Body of pancreas (tissue), 4 donors: ENCODE data around the gene CTCF. TPM values are rescaled to one million over a fixed set of nuclear protein-coding genes. Genes with fewer than 3 reads are reported as not detected.

Experiments
- ATAC-seq: fragments of 150-250 bp; one replicate; pipeline ENCODE4 v1.9.1; 2016
- DNase-seq, 4 donors: peaks; one replicate each; pipeline ENCODE4 v3.0.0-alpha.2; 2019
- H3K27ac ChIP-seq, 4 donors: fragments of 200-600 bp; sonication (generic); 1 replicate in 3 of 4; 2 replicates in 1 of 4; pipeline versions ENCODE4 v1.5.1 to v1.6.1; 2016 to 2019; ENCODE audit warnings: mild to moderate bottlenecking in 1 of 4, mixed read lengths in 1 of 4, moderate library complexity in 1 of 4
- H3K27me3 ChIP-seq, 2 donors: fragments of 200-600 bp; sonication (generic); one replicate each; pipeline ENCODE4 v1.6.0; 2016; ENCODE audit warnings: mild to moderate bottlenecking in 1 of 2
- H3K36me3 ChIP-seq, 2 donors: fragments of 200-600 bp; sonication (generic); replicated peaks in 1 of 2; 2 replicates each; pipeline ENCODE4 v1.5.1; 2016; ENCODE audit warnings: low read depth in 2 of 2; ENCODE audit not compliant: insufficient read depth in 1 of 2
- H3K4me1 ChIP-seq: fragments of 200-600 bp; sonication (generic); one replicate; pipeline ENCODE4 v1.6.0; 2016
- H3K4me3 ChIP-seq, 2 donors: fragments of 200-600 bp; sonication (generic); 1 replicate in 1 of 2; 2 replicates in 1 of 2; pipeline ENCODE4 v1.5.1; 2016 to 2019
- H3K9me3 ChIP-seq, 3 donors: fragments of 200-600 bp; sonication (generic); 1 replicate in 2 of 3; 2 replicates in 1 of 3; pipeline ENCODE4 v1.5.1; 2016
- POLR2A ChIP-seq, 3 donors: fragments of 450-650 bp; IDR thresholded peaks; one replicate each; pipeline ENCODE4 v1.6.1; 2016; ENCODE audit warnings: antibody characterized with exemption in 3 of 3, mild to moderate bottlenecking in 2 of 3
- WGBS, 2 donors: methylation state at CpG; one replicate each; pipeline ENCODE4 v1.1.5; 2017; 5-methylcytosine and 5-hydroxymethylcytosine counted together
- intact Hi-C: fragments of 100-400 bp; cut with DNase I; formaldehyde crosslinking; loops from one replicate; pipeline ENCODE4 v1.15.1; 2023
- total RNA-seq, 2 donors: library from RNA; depleted of rRNA; stranded (reverse); fragments of >200 nt; gene quantifications; one replicate each; pipeline ENCODE4 v1.1.0, GENCODE V29; 2016
- TF ChIP-seq, protein P1 (sequence below), 7 experiments: fragments of 450-650 bp in 4 of 7; fragments of 200-600 bp in 3 of 7; sonication (generic) in 3 of 7; IDR thresholded peaks; one replicate each; pipeline ENCODE4 v1.5.1; 2016 to 2019; ENCODE audit warnings: antibody characterized with exemption in 7 of 7

Gene CTCF
- total RNA-seq, 2 donors from 2014 or later: 24.4 to 33.0 TPM

DNA sequence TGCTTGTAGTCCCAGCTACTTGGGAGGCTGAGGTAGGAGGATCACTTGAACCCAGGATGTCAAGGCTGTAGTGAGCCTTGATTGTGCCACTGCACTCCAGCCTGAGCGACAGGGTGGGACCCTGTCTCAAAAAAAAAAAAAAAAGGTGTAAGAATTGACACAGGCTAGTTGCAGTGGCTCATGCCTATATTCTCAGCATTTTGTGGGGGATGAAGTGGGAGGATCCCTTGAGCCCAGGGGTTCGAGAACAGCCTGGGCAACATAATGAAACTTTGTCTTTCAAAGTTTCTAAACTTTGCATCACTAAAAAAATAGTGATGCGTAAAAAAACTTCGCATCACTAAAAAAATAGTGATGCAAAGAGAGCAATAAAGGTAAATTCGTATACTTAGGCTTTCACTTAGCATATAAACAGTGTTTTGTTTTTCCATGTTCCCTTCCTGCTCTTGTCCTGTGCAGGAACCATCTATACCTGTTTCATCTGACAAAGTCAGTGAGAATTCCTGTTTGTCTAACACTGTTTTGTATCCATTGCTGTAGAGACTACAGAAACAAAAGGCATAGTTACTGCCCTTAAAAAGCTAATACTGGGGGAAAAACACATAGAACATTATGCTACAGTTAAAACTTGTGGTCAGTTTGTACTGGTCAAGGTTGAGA is 32.1 kb downstream of the CTCF start:
- DNase-seq (no peak), ATAC-seq (no peak)
- peak overlapping the region in 2 of 4 donors; percentile 19 to 54 for H3K27ac ChIP-seq
- intact Hi-C loops: no loop called here
- no peaks in the 10 kb centered on the region for H3K36me3 ChIP-seq
- no peaks in the 10 kb centered on the region for H3K9me3 ChIP-seq
- no peak for TF ChIP-seq POLR2A (IDR thresholded peaks at IDR 0.05)
- TF ChIP-seq, protein P1, sequence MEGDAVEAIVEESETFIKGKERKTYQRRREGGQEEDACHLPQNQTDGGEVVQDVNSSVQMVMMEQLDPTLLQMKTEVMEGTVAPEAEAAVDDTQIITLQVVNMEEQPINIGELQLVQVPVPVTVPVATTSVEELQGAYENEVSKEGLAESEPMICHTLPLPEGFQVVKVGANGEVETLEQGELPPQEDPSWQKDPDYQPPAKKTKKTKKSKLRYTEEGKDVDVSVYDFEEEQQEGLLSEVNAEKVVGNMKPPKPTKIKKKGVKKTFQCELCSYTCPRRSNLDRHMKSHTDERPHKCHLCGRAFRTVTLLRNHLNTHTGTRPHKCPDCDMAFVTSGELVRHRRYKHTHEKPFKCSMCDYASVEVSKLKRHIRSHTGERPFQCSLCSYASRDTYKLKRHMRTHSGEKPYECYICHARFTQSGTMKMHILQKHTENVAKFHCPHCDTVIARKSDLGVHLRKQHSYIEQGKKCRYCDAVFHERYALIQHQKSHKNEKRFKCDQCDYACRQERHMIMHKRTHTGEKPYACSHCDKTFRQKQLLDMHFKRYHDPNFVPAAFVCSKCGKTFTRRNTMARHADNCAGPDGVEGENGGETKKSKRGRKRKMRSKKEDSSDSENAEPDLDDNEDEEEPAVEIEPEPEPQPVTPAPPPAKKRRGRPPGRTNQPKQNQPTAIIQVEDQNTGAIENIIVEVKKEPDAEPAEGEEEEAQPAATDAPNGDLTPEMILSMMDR (IDR thresholded peaks at IDR 0.05): no peak
- no peaks in the 10 kb centered on the region for H3K27me3 ChIP-seq
- no peak overlapping the region for H3K4me3 ChIP-seq
- 88 to 91% methylated on average over 5 of the region's 5 CpGs for WGBS, 2 donors
- peaks cover 9% of the 10 kb centered on the region for H3K4me1 ChIP-seq

DNA sequence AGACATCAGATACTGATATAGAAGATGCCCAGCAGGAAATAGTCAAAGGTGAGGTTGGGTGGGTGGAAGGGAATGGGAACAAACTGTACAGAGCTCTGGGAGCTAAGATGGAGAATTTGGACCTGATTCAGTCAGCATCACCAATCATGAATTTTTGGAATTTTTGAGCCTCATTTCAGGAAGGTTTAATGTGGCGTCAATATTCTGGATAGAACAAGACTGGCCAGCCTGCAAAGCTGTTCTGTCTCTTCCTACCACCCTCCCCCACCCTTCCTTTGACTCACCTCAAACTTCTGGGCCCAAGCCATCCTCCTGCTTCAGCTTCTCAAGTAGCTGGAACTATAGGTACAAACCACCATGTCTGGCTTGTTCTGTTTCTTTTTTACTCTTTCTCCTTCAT is 32.6 kb downstream of the CTCF start:
- intact Hi-C loops: no loop called here
- Histone ChIP-seq H3K36me3 (no peaks in the 10 kb centered on the region), H3K4me3 (no peak overlapping the region), H3K27me3 (no peaks in the 10 kb centered on the region), H3K4me1 (peaks cover 9% of the 10 kb centered on the region), H3K9me3 (no peaks in the 10 kb centered on the region), H3K27ac (peak overlapping the region in 2 of 4 donors; percentile 19 to 54)
- 64 to 69% methylated on average over 1 of the region's 1 CpG for WGBS, 2 donors
- DNase-seq: peak in 3 of 4 donors; percentile 3 to 37 (median 13)
- ATAC-seq: peak; percentile 56
- TF ChIP-seq POLR2A (IDR thresholded peaks at IDR 0.05): no peak
- TF ChIP-seq, protein P1 (IDR thresholded peaks at IDR 0.05): no peak

DNA sequence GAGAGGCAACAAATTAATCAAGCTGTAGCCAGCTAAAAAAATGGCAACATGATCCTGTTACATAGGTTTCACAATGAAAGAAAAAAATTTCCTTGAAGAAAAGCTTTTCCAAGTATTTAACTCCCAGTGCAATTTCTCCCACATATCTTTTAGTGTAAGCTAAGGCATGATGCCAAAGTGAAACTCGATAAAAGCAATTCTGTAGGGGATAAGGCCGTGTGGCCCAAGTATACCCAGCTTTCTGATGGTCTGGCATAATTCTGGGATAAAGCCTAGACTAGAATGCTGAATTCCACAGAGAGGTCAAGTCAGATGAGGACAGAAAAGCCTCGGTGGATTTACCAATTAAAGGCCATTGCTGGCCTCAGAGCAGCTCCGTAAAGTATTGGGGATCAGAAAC is 36.2 kb downstream of the CTCF start:
- Histone ChIP-seq H3K4me3 (no peak overlapping the region), H3K4me1 (peaks cover 14% of the 10 kb centered on the region), H3K9me3 (no peaks in the 10 kb centered on the region), H3K27ac (no peak overlapping the region), H3K36me3 (no peaks in the 10 kb centered on the region), H3K27me3 (no peaks in the 10 kb centered on the region)
- WGBS, 2 donors: 57 to 60% methylated on average over 4 of the region's 4 CpGs
- intact Hi-C loops: no loop called here
- ATAC-seq (no peak), DNase-seq (no peak)
- no peak for TF ChIP-seq POLR2A (IDR thresholded peaks at IDR 0.05)
- TF ChIP-seq, protein P1 (IDR thresholded peaks at IDR 0.05): no peak

DNA sequence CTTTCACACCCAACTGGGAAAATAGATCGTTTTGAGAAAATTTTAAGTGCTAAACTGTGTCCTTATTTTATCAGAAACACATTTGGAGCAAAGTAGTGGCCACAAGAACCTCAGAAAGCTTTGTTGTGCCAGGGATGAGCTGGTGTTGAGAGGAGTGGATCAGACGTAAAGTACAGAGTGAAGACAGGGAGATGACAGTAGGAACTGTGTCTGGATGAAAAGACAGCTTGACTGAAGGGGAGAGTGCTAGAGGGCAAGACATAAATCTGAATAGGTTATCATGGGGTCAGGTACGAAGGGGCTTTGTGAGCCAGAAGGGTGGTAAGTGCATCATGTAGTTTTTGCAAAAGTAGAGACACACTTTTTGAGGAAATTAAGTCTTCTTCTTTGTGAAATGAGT is 43.3 kb downstream of the CTCF start:
- H3K9me3 ChIP-seq: no peaks in the 10 kb centered on the region
- WGBS, 2 donors: 78 to 85% methylated on average over 3 of the region's 3 CpGs
- H3K36me3 ChIP-seq: no peaks in the 10 kb centered on the region
- H3K4me3 ChIP-seq: no peak overlapping the region
- peaks cover 5% of the 10 kb centered on the region for H3K4me1 ChIP-seq
- no peaks in the 10 kb centered on the region for H3K27me3 ChIP-seq
- DNase-seq (no peak), ATAC-seq (no peak)
- no peak overlapping the region for H3K27ac ChIP-seq
- TF ChIP-seq POLR2A (IDR thresholded peaks at IDR 0.05): no peak
- TF ChIP-seq, protein P1 (IDR thresholded peaks at IDR 0.05): no peak
- intact Hi-C loops: no loop called here

DNA sequence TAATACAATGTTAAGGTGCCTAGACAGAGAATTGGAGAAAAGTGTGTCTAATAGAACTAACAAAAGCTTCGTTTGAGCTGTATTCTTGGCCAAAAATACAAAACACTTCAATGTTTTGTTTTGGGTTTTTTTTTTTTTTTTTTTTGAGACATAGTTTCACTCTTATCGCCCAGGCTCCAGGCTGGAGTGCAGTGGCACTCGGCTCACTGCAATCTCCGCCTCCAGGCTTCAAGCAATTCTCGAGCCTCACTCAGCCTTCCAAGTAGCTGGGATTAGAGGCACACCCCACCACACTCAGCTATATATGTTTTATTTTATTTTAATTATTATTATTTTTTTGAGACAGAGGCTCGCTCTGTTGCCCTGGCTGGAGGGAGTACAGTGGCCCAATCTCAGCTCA is 44.3 kb downstream of the CTCF start:
- Histone ChIP-seq H3K27ac (no peak overlapping the region), H3K4me3 (no peak overlapping the region), H3K9me3 (no peaks in the 10 kb centered on the region), H3K36me3 (peaks cover 0 to 4% of the 10 kb centered on the region in 2 donors), H3K4me1 (no peaks in the 10 kb centered on the region), H3K27me3 (no peaks in the 10 kb centered on the region)
- 78 to 82% methylated on average over 6 of the region's 6 CpGs for WGBS, 2 donors
- DNase-seq (no peak), ATAC-seq (no peak)
- TF ChIP-seq, protein P1 (IDR thresholded peaks at IDR 0.05): no peak
- TF ChIP-seq POLR2A (IDR thresholded peaks at IDR 0.05): no peak
- intact Hi-C loops: no loop called here
